Fibroblast of skin of left quadriceps (primary cell): Measurements from ENCODE around the gene IP6K2.
"Not testable (repeated sequence)": the region's sequence is repeated elsewhere in the genome, so short reads cannot be mapped to it uniquely, and the experiment has no call there.

Source experiments
- DNase-seq, 2 experiments: peaks; one replicate each; pipeline ENCODE4 v3.0.0-alpha.2; 2013; ENCODE audit warnings: low read depth in 2 of 2

IP6K2 gene

GRCh38 chr3:48727511-48727910 lies 10.5 kb upstream of the IP6K2 start:
- DNase-seq = no peak

DNA sequence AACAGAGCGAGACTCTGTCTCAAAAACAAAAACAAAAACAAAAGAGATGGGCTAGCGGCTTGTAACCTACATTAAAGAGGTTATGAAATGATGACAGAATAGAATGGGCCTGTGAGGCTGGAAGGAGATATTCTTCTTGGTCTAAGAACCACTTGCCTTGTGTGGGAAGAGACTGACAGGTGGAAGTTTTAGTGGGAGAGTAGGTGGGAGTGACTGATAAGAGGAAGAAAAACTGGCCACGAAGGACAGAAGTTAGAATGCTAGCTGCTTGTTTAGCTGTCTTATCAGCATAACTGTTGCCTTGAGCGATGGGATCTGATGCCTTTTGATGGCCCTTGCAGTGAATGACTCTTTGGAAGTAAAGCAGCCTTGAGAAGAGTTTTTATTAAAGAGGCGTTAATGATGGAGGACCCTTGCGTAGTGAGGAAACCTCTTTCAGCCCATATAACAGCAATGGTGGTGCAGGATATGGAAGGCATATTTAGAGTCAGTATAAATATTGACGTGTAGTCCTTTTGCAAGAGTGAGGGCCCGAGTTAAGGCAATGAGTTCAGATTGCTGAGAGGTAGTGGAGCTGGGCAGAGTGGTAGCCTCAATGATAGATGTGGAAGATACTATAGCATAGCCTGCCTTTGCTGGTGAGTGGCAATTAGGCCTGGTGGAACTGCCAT lies 8.3 kb upstream of the IP6K2 start:
- not testable (repeated sequence) for DNase-seq

GRCh38 chr3:48723725-48724124 lies 6.7 kb upstream of the IP6K2 start:
- no peak for DNase-seq

- DNase-seq = not testable (repeated sequence)
Observed at GRCh38 chr3:48723293-48723692, 6.3 kb upstream of the IP6K2 start.

- DNase-seq = no peak
Observed at GRCh38 chr3:48716508-48716981, 476 bp downstream of the IP6K2 start.

GRCh38 chr3:48715174-48715800 lies 1.7 kb downstream of the IP6K2 start:
- DNase-seq = no peak

DNA sequence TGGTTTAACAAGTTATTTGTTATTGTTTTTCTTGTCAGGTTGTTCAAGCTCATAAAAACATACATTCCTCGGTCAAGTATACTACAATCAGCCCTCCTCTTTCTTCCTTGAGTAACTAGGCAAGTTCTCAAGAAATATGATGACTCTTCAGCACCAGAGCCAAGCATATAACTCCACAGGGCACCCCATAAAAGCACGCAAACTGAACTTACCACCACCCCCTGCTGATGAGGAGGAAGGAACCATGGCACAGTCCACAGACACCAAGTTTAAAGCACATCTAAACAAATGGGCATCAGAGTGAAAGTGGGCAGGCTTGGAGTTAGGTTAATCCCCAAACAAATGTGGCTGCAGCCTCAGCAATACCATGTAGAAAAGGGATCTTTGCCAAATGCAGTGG lies 5.3 kb downstream of the IP6K2 start:
- DNase-seq = no peak

DNA sequence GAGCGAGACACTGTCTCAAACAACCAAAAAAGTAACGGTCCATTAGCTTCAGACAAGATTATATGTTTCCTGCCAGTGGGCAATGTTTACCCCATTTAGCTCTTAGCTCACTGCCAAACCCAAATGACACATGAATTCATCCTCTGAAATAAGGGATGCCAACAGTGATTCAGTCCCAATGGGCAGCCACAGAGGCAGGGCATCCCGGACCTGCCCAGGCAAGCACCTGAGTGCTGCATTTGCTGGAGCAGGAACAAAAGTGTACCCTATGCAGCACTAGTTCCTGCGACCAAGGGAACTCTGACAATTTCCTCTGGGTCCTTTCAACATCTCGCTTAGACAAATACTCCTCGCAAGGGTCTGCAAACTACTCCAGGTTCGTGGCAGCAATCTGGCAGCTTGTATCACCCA lies 8.0 kb downstream of the IP6K2 start:
- no peak for DNase-seq

DNA sequence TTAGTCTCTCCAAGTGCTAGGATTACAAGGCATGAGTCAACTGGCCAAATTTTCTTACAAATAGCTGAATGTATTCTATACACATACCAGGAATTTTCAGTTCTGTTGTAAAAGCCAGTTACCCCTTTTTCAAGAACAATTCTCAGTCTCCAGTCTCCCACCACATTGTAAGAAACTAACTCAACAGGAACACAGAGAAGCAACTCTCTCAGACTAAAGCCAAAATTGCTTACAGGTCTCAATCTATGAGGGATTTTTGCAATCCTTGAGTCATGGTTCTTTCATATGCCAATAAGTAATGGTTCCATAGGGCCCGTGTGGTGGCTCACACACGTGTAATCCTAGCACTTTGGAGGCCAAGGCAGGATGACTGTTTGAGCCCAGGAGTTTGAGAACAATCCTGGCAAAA lies 8.5 kb downstream of the IP6K2 start:
- no peak for DNase-seq

DNA sequence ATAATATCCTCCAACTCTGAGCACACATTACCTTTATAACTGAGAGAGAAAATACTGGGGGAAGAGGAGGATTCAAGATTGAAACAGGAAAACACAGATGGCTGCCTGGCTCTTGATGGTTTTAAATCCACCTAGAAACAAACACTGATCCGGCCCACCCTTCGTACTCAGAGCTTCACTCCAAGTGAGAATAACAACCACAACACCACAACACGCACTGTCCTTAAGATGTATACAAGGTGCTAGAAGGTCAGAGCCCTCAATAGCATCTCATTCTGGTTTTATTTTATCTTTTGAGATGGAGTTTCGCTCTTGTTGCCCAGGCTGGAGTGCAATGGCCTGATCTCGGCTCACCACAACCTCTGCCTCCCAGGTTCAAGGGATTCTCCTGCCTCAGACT lies 9.9 kb downstream of the IP6K2 start:
- DNase-seq = no peak

- DNase-seq = no peak
Observed at GRCh38 chr3:48702320-48702920, 14.6 kb downstream of the IP6K2 start.

- DNase-seq = no peak
Observed at GRCh38 chr3:48700731-48701405, 16.2 kb downstream of the IP6K2 start.

DNA sequence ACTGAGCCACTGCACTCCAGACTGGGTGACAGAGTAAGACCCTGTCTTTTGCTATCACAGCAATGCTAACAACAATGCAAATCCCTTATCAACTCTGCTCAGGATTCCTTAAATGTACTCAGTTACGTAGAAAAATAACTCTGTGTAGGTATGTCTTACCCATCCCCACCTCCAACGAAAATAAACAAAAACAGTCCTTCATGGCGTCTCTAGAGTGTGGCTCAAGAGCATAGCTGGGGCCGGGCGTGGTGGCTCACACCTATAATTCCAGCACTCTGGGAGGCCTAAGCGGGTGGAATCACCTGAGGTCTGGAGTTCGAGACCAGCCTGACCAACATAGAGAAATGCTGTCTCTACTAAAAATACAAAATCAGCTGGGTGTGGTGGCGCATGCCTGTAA lies 18.1 kb downstream of the IP6K2 start:
- DNase-seq = no peak

DNA sequence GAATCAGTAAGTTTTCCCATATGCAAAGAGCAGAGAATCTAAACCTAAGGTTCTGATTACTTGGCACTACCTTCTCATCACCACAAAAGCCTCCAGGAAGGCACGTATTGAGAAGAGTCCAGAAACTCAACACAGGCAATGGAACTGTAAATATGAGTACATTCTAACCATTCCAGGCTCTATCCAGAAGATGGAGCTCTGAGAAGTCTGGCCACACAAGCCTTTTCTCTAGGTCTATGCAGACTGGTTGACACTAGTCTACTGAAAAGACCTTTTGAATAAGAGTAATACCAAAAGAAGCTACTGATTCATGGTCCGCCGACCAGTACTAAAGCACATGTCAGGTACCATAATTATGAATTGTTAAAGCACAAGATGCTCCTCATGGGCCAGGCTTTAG lies 19.1 kb downstream of the IP6K2 start:
- no peak for DNase-seq

DNA sequence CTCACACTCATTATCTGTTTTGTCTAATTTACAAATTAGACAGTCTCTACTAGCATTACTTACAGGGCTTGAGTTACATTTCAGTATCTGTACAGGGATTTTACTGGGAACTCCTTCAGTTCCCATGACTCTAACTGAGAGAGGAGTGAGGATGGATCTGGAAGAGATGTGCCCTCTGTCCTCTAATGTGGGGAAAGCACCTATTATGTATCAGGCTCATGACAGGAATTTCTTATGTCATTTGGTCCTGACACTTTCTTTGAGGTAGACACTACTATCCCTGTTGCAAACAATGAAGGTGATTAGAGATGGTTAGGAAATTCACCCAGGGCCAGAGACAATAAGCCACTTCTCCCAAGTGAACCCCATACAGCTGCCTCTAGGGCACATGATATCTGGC lies 20.4 kb downstream of the IP6K2 start:
- no peak for DNase-seq

DNA sequence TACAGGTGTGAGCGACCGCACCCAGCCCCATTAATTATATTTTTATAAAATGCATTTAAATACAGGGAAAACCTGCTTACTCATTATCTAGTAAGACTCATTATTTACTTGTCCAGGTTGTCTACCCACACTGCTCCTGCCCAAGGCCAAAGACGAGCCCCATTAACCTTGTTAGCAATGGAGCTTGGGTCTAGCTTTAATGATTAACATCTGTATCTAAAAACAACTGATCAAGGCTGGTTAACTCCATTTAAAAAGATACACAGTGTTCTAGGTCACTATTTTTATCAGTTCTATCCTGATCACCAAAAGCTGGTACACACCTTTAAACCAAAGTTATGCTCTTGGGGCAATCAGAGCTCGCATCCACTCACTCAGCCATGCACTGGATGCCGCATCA lies 20.9 kb downstream of the IP6K2 start:
- no peak for DNase-seq

GRCh38 chr3:48695393-48695753 lies 21.6 kb downstream of the IP6K2 start:
- no peak for DNase-seq

DNA sequence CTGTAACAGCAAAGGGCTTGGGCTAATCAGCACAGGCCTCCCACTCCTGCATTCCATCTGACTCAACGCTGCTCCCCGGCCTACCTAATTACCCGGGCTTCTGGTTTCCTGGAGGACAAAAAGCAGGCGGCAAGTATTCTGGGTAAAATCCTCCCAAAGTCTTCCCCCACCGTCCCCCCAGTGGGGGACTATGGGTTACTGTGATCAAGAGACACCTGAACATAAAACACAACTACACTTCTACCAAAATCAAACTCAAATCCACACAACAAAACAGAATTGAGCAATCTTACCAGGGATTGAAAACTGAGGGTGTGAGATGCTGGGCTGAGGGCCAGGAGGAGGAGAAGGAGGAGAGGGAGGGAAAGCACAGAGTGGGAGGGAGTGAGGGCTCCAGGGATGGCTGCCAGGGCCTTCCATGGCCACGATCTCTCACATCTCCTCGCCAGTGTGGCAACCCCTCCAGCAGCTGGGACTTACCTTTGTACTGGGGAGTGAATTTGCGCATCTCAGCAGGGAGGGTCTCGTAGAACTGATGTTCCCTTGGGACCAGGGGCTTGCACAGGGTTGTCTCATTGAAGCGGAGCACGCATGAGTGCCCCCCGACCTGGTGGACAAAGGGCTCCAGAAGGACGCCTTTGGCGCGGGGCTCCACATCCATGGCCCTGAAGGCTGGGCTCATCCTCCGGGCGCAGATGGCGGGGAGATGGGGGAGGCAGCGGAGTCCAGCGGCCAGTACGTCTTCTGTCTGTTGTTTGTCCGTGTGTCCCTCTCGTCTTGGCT lies 22.2 kb downstream of the IP6K2 start:
- peak; percentile 60 to 63 for DNase-seq

DNA sequence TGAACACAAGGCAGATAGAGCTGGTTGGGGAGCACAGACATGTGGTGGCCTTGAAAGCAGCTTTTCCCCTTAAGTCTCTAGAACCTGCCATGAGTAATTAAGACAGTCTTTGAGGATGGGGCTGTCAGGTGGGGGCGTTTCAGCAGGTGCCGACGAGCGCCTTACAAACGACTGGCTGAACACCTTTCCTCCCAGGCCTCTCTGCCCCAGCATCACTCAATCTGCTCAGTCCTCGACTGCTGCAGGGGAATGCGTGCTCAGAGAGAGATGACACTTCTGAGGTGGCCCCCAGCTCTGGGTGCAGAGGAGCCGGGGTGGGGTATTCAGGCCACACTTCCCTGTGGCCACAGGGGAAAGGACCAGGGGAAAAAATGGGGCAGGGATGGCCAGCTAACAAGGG lies 23.2 kb downstream of the IP6K2 start:
- no peak for DNase-seq

GRCh38 chr3:48692551-48692950 lies 24.5 kb downstream of the IP6K2 start:
- DNase-seq = no peak

DNA sequence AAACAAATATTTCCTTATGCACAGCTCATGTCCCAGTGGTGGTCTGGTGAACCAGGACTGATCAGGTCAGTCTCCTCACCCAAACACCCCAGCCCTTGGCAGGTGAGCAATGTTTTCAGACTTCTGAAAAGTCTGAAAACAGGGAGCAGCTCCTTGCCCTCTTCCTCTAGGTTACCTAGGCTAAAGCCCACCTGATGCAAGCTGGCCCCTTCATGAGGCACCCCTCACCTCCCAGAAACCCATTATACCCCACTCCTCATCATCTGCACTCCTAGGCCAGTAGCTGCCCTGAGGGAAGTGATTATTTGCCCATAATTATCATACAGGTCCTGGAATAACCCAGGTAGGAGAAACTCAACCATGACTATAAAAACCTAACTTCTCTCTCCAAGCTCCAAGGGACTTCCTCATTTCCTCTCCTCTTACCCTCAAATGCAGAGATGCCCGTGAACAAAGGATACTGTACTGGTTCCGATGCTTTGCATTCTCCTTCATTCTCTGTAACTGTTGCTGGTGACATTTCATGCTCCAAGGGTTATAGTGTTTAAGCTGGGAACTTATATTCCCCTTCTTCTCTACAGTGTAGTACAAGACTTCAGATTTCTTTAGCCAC lies 26.1 kb downstream of the IP6K2 start:
- no peak for DNase-seq

- DNase-seq = no peak
Observed at GRCh38 chr3:48689384-48689783, 27.6 kb downstream of the IP6K2 start.
